A549 (cell line): ENCODE data around the gene RAB9A.

Source experiments
- BHLHE40 ChIP-seq: IDR thresholded peaks from 2 replicates; pipeline ENCODE4 v1.6.1; 2012; ENCODE audit warnings: low read depth, low read length, inconsistent platforms
- FOSL2 ChIP-seq, 2 experiments: fragments of 450-650 bp in 1 of 2; fragments of >200 bp in 1 of 2; sonication (Bioruptor Twin) in 1 of 2; formaldehyde crosslinking; IDR thresholded peaks; 2 replicates each; pipeline versions ENCODE4 v1.5.0 to v1.6.1; 2016 to 2020; ENCODE audit warnings: mild to moderate bottlenecking in 1 of 2, moderate library complexity in 1 of 2
- HOXA7 ChIP-seq: fragments of 250-450 bp; sonication (Bioruptor Pico); IDR thresholded peaks from 2 replicates; pipeline ENCODE4 v1.5.0; 2020; ENCODE audit warnings: mild to moderate bottlenecking, moderate library complexity
- POLR2A ChIP-seq: IDR thresholded peaks from 2 replicates; pipeline ENCODE4 v1.6.1; 2012; ENCODE audit warnings: mild to moderate bottlenecking, low read length
- RCOR1 ChIP-seq: fragments of 150-350 bp; IDR thresholded peaks from 2 replicates; pipeline ENCODE4 v1.6.1; 2014; ENCODE audit warnings: antibody characterized with exemption, low read length, low read depth
- RNF2 ChIP-seq: fragments of 200-600 bp; sonication (generic); IDR thresholded peaks from 2 replicates; pipeline ENCODE4 v1.6.1; 2016; ENCODE audit warnings: low read depth, mild to moderate bottlenecking, antibody characterized with exemption, moderate library complexity, borderline replicate concordance
- TF ChIP-seq, protein P1 (sequence below): fragments of >200 bp; sonication (Bioruptor Twin); formaldehyde crosslinking; IDR thresholded peaks from 3 replicates; pipeline ENCODE4 v1.5.1; 2016

DNA sequence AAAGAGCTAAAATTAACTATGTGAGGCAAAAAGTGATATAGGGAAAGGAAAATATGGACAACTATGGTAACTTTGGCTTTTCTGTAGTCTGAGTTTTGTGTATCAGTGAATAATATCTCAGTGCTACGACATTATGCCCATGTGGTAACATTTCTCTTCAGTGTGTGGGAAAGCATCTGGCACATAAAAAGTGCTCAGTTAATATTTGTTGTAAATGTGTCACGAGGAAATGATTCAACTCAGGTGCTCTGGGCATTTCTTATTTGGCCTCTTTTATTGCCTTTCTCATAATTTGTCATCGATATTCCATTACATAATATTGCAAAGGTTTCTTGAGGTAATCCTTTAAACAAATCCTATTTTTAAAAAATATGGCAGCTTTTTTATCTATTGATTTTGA is 63.2 kb downstream of the RAB9A start:
- TF ChIP-seq, protein P1, sequence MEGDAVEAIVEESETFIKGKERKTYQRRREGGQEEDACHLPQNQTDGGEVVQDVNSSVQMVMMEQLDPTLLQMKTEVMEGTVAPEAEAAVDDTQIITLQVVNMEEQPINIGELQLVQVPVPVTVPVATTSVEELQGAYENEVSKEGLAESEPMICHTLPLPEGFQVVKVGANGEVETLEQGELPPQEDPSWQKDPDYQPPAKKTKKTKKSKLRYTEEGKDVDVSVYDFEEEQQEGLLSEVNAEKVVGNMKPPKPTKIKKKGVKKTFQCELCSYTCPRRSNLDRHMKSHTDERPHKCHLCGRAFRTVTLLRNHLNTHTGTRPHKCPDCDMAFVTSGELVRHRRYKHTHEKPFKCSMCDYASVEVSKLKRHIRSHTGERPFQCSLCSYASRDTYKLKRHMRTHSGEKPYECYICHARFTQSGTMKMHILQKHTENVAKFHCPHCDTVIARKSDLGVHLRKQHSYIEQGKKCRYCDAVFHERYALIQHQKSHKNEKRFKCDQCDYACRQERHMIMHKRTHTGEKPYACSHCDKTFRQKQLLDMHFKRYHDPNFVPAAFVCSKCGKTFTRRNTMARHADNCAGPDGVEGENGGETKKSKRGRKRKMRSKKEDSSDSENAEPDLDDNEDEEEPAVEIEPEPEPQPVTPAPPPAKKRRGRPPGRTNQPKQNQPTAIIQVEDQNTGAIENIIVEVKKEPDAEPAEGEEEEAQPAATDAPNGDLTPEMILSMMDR = no peak
- no peak for TF ChIP-seq POLR2A
- TF ChIP-seq RNF2 = no peak
- no peak for TF ChIP-seq RCOR1
- no peak for TF ChIP-seq HOXA7
- no peak for TF ChIP-seq FOSL2 (IDR thresholded peaks at IDR 0.05)
- TF ChIP-seq FOSL2 (CRISPR knock-in tag; IDR thresholded peaks at IDR 0.05) = no peak
- TF ChIP-seq BHLHE40 = no peak
